HepG2 (cell line): ENCODE data around the gene TK2. TPM values are rescaled to one million over a fixed set of nuclear protein-coding genes. Genes with fewer than 3 reads are reported as not detected.
A peak's percentile ranks its signal among the peaks of the same experiment; 100 is the strongest.

Experiments used
- KLF13 ChIP-seq: sonication (generic); formaldehyde crosslinking; IDR thresholded peaks from 2 replicates; pipeline ENCODE4 v1.4.0; 2020; ENCODE audit warnings: mild to moderate bottlenecking, missing genetic modification reagents
- MAFF ChIP-seq: IDR thresholded peaks from 2 replicates; pipeline ENCODE4 v1.6.1; 2011; ENCODE audit warnings: low read depth, low read length, improper control_type of control experiment
- MED1 ChIP-seq: sonication (generic); formaldehyde crosslinking; IDR thresholded peaks from 2 replicates; pipeline ENCODE4 v1.4.0; 2020; ENCODE audit warnings: missing genetic modification reagents
- NFKBIZ ChIP-seq: IDR thresholded peaks from 2 replicates; pipeline ENCODE4 v1.6.1; 2018; ENCODE audit warnings: missing genetic modification reagents, missing compliant biosample characterization
- RXRB ChIP-seq: IDR thresholded peaks from 2 replicates; pipeline ENCODE4 v1.6.1; 2016; ENCODE audit warnings: borderline replicate concordance, missing genetic modification reagents, missing compliant biosample characterization
- SKI ChIP-seq: fragments of 450-650 bp; IDR thresholded peaks from one replicate; pipeline ENCODE4 v1.6.1; 2018; ENCODE audit warnings: mild to moderate bottlenecking; ENCODE audit not compliant: partially characterized antibody
- SPEN ChIP-seq: sonication (generic); formaldehyde crosslinking; IDR thresholded peaks from 2 replicates; pipeline ENCODE4 v1.5.1; 2020; ENCODE audit warnings: low read depth, mild to moderate bottlenecking, missing genetic modification reagents
- SRF ChIP-seq: IDR thresholded peaks from 2 replicates; pipeline ENCODE4 v1.6.1; 2011; ENCODE audit warnings: mild to moderate bottlenecking, low read depth, low read length, moderate library complexity
- TSC22D2 ChIP-seq: sonication (generic); formaldehyde crosslinking; IDR thresholded peaks from 2 replicates; pipeline ENCODE4 v1.5.1; 2020; ENCODE audit warnings: missing genetic modification reagents, mild to moderate bottlenecking, borderline replicate concordance
- ZNF256 ChIP-seq: sonication (generic); formaldehyde crosslinking; conservative IDR thresholded peaks from 2 replicates; pipeline ENCODE4 v1.4.0; 2020; ENCODE audit warnings: missing genetic modification reagents
- ZNF468 ChIP-seq: sonication (generic); formaldehyde crosslinking; IDR thresholded peaks from 2 replicates; pipeline ENCODE4 v1.8.0; 2022; ENCODE audit warnings: mild to moderate bottlenecking, moderate library complexity, missing genetic modification reagents
- ZNF484 ChIP-seq: sonication (generic); formaldehyde crosslinking; IDR thresholded peaks from 2 replicates; pipeline ENCODE4 v1.5.1; 2020; ENCODE audit warnings: mild to moderate bottlenecking, low read depth, missing genetic modification reagents, borderline replicate concordance
- ZNF773 ChIP-seq: sonication (generic); formaldehyde crosslinking; IDR thresholded peaks from 2 replicates; pipeline ENCODE4 v1.4.0; 2020; ENCODE audit warnings: missing genetic modification reagents, borderline replicate concordance
- polyA plus RNA-seq, 8 experiments: library from polyadenylated mRNA; depleted of rRNA in 3 of 8; stranded (reverse) in 7 of 8; unstranded in 1 of 8; fragments of >200 nt; fragmentation: Illumina TruSeq in 4 of 8; extraction: Trizol in 4 of 8; gene quantifications; 2 replicates each; pipeline versions ENCODE4 v1.2.1 to v1.2.3, GENCODE V29; 2011 to 2016; ENCODE audit warnings: low read depth in 4 of 8, missing spikeins in 1 of 8, mixed read lengths in 1 of 8; ENCODE audit not compliant: insufficient read depth in 1 of 8
- total RNA-seq, 5 experiments: library from RNA; depleted of rRNA; stranded (reverse); fragments of >200 nt; fragmentation: Illumina TruSeq; extraction: Trizol; gene quantifications; 2 replicates each; pipeline ENCODE4 v1.2.3, GENCODE V29; 2016; ENCODE audit warnings: low read depth in 1 of 5
- TF ChIP-seq, protein P1 (sequence below): sonication (generic); formaldehyde crosslinking; IDR thresholded peaks from 2 replicates; pipeline ENCODE4 v1.4.0; 2020; ENCODE audit warnings: missing genetic modification reagents, borderline replicate concordance
- TF ChIP-seq, protein P2 (sequence below): sonication (generic); formaldehyde crosslinking; IDR thresholded peaks from 2 replicates; pipeline ENCODE4 v1.4.0; 2020; ENCODE audit warnings: missing genetic modification reagents, borderline replicate concordance
- TF ChIP-seq, protein P3 (sequence below): sonication (generic); formaldehyde crosslinking; IDR thresholded peaks from 2 replicates; pipeline ENCODE4 v1.4.0; 2020; ENCODE audit warnings: missing genetic modification reagents
- TF ChIP-seq, protein P4 (sequence below): sonication (generic); formaldehyde crosslinking; IDR thresholded peaks from 2 replicates; pipeline ENCODE4 v1.5.0; 2020; ENCODE audit warnings: missing genetic modification reagents
- TF ChIP-seq, protein P5 (sequence below), 2 experiments: fragments of 450-650 bp in 1 of 2; sonication (generic) in 1 of 2; formaldehyde crosslinking; IDR thresholded peaks; 2 replicates each; pipeline versions ENCODE4 v1.5.0 to v1.8.0; 2020 to 2022; ENCODE audit warnings: mild to moderate bottlenecking in 1 of 2, missing genetic modification reagents in 1 of 2

The TK2 gene
- total and polyA plus RNA-seq, 2 of the 13 experiments (the other 11 are each of a cell fraction or from before 2014, with no cell fraction given), result 18.7 to 21.0 TPM

DNA sequence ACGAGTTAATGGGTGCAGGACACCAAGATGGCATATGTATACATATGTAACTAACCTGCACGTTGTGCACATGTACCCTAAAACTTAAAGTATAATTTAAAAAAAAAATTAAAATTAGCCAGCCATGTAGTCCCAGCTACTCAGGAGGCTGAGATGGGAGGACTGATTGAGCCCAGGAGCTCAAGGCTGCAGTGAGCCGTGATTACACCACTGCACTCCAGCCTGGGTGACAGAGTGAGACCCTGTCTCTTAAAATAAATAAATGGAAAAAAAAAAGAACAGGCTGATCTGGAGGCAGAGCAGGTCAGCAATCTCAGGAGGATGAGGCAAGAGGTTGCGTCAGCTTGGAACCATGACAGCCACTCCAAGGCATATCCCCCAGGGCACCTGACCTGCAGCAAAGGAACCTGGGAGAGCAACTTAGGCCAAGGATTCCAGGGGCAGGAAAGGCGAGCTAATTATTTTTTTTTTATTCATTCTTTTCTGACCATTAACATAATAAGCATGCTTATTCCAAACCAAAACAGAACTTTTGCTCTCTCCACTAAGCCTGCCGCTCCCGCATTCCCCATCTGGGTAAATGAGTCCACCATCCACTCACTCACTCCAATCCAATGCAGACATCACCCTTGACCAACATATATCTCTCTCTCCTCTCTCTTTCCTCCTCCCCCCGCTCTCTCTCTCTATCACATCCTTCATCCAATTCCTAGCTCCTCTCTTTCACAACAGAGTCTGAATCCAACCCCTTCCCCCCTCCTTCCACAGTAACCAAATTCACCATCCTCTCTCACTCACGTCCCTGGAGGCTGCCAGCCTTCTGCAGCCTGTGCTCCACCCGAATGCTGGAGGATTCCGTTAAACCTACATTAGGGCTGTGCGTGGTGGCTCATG, 47.7 kb downstream of the TK2 start (continued):
- TF ChIP-seq, protein P1, sequence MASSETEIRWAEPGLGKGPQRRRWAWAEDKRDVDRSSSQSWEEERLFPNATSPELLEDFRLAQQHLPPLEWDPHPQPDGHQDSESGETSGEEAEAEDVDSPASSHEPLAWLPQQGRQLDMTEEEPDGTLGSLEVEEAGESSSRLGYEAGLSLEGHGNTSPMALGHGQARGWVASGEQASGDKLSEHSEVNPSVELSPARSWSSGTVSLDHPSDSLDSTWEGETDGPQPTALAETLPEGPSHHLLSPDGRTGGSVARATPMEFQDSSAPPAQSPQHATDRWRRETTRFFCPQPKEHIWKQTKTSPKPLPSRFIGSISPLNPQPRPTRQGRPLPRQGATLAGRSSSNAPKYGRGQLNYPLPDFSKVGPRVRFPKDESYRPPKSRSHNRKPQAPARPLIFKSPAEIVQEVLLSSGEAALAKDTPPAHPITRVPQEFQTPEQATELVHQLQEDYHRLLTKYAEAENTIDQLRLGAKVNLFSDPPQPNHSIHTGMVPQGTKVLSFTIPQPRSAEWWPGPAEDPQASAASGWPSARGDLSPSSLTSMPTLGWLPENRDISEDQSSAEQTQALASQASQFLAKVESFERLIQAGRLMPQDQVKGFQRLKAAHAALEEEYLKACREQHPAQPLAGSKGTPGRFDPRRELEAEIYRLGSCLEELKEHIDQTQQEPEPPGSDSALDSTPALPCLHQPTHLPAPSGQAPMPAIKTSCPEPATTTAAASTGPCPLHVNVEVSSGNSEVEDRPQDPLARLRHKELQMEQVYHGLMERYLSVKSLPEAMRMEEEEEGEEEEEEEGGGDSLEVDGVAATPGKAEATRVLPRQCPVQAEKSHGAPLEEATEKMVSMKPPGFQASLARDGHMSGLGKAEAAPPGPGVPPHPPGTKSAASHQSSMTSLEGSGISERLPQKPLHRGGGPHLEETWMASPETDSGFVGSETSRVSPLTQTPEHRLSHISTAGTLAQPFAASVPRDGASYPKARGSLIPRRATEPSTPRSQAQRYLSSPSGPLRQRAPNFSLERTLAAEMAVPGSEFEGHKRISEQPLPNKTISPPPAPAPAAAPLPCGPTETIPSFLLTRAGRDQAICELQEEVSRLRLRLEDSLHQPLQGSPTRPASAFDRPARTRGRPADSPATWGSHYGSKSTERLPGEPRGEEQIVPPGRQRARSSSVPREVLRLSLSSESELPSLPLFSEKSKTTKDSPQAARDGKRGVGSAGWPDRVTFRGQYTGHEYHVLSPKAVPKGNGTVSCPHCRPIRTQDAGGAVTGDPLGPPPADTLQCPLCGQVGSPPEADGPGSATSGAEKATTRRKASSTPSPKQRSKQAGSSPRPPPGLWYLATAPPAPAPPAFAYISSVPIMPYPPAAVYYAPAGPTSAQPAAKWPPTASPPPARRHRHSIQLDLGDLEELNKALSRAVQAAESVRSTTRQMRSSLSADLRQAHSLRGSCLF (CRISPR knock-in tag), result no peak
- TF ChIP-seq NFKBIZ (CRISPR knock-in tag) (no peak), RXRB (CRISPR knock-in tag) (peak; percentile 55), TSC22D2 (CRISPR knock-in tag) (no peak), ZNF773 (no peak), SPEN (CRISPR knock-in tag) (no peak), ZNF484 (CRISPR knock-in tag) (no peak), SRF (no peak), MAFF (no peak), ZNF468 (no peak), KLF13 (CRISPR knock-in tag) (no peak), ZNF256 (no peak), SKI (no peak), MED1 (peak; percentile 57)
- TF ChIP-seq, protein P2, sequence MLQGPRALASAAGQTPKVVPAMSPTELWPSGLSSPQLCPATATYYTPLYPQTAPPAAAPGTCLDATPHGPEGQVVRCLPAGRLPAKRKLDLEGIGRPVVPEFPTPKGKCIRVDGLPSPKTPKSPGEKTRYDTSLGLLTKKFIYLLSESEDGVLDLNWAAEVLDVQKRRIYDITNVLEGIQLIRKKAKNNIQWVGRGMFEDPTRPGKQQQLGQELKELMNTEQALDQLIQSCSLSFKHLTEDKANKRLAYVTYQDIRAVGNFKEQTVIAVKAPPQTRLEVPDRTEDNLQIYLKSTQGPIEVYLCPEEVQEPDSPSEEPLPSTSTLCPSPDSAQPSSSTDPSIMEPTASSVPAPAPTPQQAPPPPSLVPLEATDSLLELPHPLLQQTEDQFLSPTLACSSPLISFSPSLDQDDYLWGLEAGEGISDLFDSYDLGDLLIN (CRISPR knock-in tag), result no peak
- TF ChIP-seq, protein P3, sequence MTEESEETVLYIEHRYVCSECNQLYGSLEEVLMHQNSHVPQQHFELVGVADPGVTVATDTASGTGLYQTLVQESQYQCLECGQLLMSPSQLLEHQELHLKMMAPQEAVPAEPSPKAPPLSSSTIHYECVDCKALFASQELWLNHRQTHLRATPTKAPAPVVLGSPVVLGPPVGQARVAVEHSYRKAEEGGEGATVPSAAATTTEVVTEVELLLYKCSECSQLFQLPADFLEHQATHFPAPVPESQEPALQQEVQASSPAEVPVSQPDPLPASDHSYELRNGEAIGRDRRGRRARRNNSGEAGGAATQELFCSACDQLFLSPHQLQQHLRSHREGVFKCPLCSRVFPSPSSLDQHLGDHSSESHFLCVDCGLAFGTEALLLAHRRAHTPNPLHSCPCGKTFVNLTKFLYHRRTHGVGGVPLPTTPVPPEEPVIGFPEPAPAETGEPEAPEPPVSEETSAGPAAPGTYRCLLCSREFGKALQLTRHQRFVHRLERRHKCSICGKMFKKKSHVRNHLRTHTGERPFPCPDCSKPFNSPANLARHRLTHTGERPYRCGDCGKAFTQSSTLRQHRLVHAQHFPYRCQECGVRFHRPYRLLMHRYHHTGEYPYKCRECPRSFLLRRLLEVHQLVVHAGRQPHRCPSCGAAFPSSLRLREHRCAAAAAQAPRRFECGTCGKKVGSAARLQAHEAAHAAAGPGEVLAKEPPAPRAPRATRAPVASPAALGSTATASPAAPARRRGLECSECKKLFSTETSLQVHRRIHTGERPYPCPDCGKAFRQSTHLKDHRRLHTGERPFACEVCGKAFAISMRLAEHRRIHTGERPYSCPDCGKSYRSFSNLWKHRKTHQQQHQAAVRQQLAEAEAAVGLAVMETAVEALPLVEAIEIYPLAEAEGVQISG, result 0 out of 2 replicates have a peak, but pooled peaks have one; percentile 5
- TF ChIP-seq, protein P4, sequence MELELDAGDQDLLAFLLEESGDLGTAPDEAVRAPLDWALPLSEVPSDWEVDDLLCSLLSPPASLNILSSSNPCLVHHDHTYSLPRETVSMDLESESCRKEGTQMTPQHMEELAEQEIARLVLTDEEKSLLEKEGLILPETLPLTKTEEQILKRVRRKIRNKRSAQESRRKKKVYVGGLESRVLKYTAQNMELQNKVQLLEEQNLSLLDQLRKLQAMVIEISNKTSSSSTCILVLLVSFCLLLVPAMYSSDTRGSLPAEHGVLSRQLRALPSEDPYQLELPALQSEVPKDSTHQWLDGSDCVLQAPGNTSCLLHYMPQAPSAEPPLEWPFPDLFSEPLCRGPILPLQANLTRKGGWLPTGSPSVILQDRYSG, result no peak
- TF ChIP-seq, protein P5, sequence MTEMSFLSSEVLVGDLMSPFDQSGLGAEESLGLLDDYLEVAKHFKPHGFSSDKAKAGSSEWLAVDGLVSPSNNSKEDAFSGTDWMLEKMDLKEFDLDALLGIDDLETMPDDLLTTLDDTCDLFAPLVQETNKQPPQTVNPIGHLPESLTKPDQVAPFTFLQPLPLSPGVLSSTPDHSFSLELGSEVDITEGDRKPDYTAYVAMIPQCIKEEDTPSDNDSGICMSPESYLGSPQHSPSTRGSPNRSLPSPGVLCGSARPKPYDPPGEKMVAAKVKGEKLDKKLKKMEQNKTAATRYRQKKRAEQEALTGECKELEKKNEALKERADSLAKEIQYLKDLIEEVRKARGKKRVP (CRISPR knock-in tag; IDR thresholded peaks at IDR 0.05), result peak in 1 of 2 experiments; percentile 98; a peak in 2 of 4 replicates
